ENCODE data around the gene MAN1B1. TPM values are rescaled to one million over a fixed set of nuclear protein-coding genes. Genes with fewer than 3 reads are reported as not detected.

MAN1B1 gene
- total RNA-seq, 1 donor from 2014 or later = 70.4 TPM

GRCh38 chr9:137052293-137052692 is 34.5 kb upstream of the MAN1B1 start:
- Mint-ChIP-seq H3K27ac (ENCODE audit: unreplicated experiment) (no peak overlapping the region), H3K4me3 (ENCODE audit: unreplicated experiment) (no peak overlapping the region), H3K27me3 (ENCODE audit: unreplicated experiment) (peaks cover 3% of the 10 kb centered on the region), H3K36me3 (ENCODE audit: low read depth, unreplicated experiment) (no peaks in the 10 kb centered on the region), H3K9me3 (ENCODE audit: unreplicated experiment) (no peaks in the 10 kb centered on the region), H3K4me1 (ENCODE audit: unreplicated experiment) (peaks cover 4% of the 10 kb centered on the region)
- DNase-seq (ENCODE audit: low spot score) = no peak
- no peak for TF ChIP-seq CTCF (IDR thresholded peaks at IDR 0.05; ENCODE audit: unreplicated experiment)

- H3K27me3 Mint-ChIP-seq (ENCODE audit: unreplicated experiment) = peaks cover 1% of the 10 kb centered on the region
Measured at GRCh38 chr9:137052998-137053943, 33.5 kb upstream of the MAN1B1 start.

GRCh38 chr9:137053944-137054931 is 32.5 kb upstream of the MAN1B1 start, which contains the start of gene ENTPD2:
Gene ENTPD2, minus strand, starts transcription at chr9:137054061. Its CDS starts 64 bp downstream, at chr9:137053997.
- Mint-ChIP-seq H3K27ac (ENCODE audit: unreplicated experiment) (no peak within 1 kb of the TSS), H3K27me3 (ENCODE audit: unreplicated experiment) (peaks cover 1% of the 10 kb centered on the region), H3K4me3 (ENCODE audit: unreplicated experiment) (no peak within 1 kb of the TSS), H3K36me3 (ENCODE audit: low read depth, unreplicated experiment) (no peaks in the 10 kb centered on the region), H3K9me3 (ENCODE audit: unreplicated experiment) (no peaks in the 10 kb centered on the region), H3K4me1 (ENCODE audit: unreplicated experiment) (peaks cover 10% of the 10 kb centered on the region)
- DNase-seq (ENCODE audit: low spot score) = no peak
- no peak for TF ChIP-seq CTCF (IDR thresholded peaks at IDR 0.05; ENCODE audit: unreplicated experiment)

More at GRCh38 chr9:137052998-137053943, 33.5 kb upstream of the MAN1B1 start:
- Mint-ChIP-seq H3K9me3 (ENCODE audit: unreplicated experiment) (no peaks in the 10 kb centered on the region), H3K4me1 (ENCODE audit: unreplicated experiment) (peaks cover 5% of the 10 kb centered on the region), H3K27ac (ENCODE audit: unreplicated experiment) (no peak overlapping the region), H3K36me3 (ENCODE audit: low read depth, unreplicated experiment) (no peaks in the 10 kb centered on the region), H3K4me3 (ENCODE audit: unreplicated experiment) (no peak overlapping the region)
- no peak for TF ChIP-seq CTCF (IDR thresholded peaks at IDR 0.05; ENCODE audit: unreplicated experiment)
- no peak for DNase-seq (ENCODE audit: low spot score)

GRCh38 chr9:137054932-137055384 is 31.8 kb upstream of the MAN1B1 start:
- no peak for DNase-seq (ENCODE audit: low spot score)
- H3K27ac Mint-ChIP-seq (ENCODE audit: unreplicated experiment) = no peak overlapping the region
- no peaks in the 10 kb centered on the region for H3K27me3 Mint-ChIP-seq (ENCODE audit: unreplicated experiment)
- no peaks in the 10 kb centered on the region for H3K9me3 Mint-ChIP-seq (ENCODE audit: unreplicated experiment)
- H3K36me3 Mint-ChIP-seq (ENCODE audit: low read depth, unreplicated experiment) = no peaks in the 10 kb centered on the region
- no peak overlapping the region for H3K4me3 Mint-ChIP-seq (ENCODE audit: unreplicated experiment)
- peaks cover 10% of the 10 kb centered on the region for H3K4me1 Mint-ChIP-seq (ENCODE audit: unreplicated experiment)
- no peak for TF ChIP-seq CTCF (IDR thresholded peaks at IDR 0.05; ENCODE audit: unreplicated experiment)

Measured in endothelial cell (in vitro differentiated cells).